GM12872 (cell line): ENCODE measurements around the gene MTPN.

Source experiments
- TF ChIP-seq, protein P1 (sequence below): IDR thresholded peaks from 3 replicates; pipeline ENCODE4 v1.5.1; 2011; ENCODE audit warnings: low read depth, mild to moderate bottlenecking, low read length, moderate library complexity; ENCODE audit not compliant: insufficient read depth

The MTPN gene

DNA sequence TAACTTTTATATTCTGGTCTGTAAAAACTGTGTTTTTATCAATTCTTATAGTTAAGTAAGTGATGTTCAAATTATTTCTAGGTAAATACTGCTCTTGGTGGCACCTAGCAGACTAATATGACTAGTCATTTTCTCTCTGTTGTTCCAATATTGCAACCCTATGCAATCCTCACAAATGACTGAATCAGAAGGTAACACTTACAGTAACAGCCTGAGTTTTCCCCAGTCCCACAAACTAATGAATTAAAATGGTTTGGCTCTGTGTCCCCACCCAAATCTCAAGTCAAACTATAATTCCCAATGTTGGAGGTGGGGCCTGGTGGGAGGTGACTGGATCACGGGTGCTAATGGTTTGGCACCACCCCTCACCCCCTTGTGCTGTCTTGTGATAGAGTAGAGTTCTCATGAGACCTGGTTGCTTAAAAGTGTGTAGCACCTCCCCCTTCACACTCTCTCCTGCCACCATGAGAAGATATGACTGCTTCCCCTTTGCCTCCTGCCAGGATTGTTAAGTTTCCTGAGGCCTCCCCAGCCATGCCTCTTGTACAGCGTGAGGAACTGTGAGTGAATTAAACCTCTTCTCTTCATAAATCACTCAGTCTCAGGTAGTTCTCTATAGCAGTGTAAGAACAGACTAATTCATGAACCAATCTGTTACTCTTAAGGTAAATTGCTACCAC, 43.5 kb downstream of the MTPN start:
- TF ChIP-seq, protein P1, sequence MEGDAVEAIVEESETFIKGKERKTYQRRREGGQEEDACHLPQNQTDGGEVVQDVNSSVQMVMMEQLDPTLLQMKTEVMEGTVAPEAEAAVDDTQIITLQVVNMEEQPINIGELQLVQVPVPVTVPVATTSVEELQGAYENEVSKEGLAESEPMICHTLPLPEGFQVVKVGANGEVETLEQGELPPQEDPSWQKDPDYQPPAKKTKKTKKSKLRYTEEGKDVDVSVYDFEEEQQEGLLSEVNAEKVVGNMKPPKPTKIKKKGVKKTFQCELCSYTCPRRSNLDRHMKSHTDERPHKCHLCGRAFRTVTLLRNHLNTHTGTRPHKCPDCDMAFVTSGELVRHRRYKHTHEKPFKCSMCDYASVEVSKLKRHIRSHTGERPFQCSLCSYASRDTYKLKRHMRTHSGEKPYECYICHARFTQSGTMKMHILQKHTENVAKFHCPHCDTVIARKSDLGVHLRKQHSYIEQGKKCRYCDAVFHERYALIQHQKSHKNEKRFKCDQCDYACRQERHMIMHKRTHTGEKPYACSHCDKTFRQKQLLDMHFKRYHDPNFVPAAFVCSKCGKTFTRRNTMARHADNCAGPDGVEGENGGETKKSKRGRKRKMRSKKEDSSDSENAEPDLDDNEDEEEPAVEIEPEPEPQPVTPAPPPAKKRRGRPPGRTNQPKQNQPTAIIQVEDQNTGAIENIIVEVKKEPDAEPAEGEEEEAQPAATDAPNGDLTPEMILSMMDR = no peak

DNA sequence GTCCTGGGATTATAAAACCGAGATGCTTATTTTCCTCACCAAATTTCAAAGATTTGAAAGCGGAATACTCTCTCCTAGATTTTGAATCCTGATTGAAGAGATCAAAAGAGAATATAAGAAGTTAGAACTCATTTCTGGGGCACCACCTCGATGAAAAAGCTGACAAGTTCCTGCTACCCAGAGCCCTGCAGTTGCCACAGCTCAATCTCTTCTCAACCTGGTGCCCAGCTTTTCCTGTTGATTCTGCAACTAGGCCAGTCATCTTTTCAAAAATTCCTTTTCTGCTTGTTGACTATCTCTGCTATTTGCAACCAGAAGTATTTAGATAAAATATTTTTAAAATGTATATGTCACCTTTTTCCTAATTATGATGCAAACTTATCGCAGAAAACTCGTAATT, 45.0 kb downstream of the MTPN start:
- TF ChIP-seq, protein P1 = no peak

DNA sequence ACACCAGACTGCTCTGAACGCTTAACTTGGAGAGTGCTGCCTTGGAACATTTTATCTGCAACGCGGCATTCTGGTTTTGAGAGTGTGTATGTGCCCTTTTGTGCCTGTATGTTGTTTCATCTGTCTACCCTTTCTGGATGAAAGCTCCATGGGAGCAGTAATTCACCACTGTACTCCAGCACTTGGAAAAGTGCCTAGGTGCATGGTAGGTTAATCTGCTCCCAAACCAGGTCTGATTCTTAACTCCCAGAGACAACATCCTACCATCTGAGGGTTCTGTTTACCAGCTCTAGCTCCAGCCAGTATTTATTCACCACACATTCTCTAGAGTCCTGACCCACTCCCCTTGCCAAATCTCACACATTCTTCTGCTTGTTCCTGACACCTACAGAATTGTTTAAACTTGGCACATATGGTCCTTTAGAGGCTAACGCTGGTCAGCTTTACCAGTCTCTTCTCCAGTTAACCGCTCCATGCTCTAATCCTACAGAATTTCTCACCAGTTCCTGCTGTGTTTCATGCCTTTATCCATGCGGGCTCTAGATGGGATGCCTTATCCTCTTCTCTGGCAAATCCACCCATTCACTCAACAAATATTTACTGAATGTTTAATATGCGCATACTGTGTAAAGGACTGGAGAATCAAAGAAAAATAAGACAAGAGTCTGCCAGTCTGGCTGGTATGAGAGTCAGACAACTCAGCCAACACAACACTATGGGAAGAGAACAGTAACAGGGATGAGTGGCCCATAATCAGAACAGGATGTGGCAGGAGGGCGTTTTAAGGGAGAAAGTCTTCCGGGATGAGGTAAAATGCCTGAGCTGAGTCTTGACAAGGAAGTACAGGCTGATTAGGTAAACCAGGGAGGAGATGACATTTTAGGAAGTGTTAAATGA, 46.3 kb downstream of the MTPN start:
- TF ChIP-seq, protein P1 = no peak

DNA sequence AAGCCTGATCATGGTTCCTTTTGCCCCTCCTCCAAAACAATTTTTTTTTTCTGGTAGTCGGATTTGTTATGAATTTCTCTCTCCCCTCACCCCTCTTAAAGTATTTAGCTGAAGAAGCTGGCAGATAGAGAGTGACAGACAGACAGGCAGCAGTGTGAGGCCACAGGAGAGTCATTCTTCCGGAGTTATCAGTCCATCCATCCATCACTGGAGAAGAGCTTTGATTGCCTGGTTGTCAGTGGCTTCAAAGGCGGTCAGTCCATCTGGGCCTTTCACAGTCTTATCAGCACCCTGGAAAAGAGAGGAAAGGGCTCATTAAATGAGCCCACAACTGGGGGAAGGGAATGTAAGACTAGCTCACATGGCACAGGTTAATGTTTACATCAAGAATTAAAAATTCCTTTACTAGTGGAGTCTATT, 47.4 kb downstream of the MTPN start:
- TF ChIP-seq, protein P1 = no peak

DNA sequence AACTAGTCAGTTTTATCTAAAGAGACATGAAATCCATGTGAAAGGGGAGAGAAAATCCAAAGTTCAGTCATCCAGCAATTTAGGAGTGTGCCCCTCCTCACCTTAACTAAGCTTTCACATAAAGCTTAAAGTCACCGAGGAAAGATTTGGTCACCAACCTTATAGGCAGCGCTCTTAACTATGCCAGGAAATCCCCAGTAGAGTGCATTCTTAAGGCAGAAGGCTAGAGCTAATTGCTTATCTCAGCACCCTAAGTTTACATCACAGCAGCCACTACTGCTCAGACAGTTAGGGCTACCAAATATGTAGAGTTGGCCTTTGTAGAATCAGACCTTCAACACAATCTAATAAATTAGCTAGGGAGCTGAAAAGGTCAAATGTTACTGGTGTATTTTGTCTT, 47.9 kb downstream of the MTPN start:
- TF ChIP-seq, protein P1 = no peak

DNA sequence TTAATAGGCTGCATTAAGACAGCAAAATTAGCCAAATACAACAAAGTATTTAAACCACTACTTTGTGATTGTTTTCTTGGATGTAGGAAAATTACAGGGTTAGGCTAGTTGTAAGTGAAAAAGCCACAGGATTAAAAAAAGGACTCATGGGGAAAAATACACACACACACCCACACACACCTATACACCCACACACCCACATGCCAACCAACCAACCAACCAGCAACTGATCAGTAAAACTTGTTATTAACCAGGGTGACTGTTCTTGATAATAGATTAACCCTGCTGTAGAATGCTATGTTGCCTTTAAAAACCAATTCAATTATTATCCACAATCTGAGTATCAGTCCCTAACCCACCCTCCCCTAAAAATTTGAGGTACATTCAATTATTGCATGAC, 49.0 kb downstream of the MTPN start:
- TF ChIP-seq, protein P1 = no peak

DNA sequence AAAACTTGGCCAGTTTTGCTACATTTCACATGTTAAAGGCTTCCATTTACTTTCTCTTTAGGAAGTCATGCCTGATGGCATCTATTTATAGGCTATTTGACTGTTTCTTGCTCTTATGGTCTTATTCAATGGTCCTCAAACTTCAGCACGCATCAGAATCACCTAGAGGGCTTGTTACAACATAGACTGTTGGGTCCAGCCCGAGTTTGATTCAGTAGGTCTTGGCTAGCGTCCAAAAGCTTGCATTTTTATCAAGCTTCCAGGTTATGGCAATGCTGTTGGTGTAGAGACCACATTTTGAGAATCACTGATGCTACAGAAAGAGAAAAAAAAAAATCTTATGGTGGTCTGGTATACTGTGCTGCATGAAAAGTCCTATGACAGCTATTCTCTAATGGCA, 51.9 kb downstream of the MTPN start:
- TF ChIP-seq, protein P1 = no peak
